Thyroid gland (tissue), 4 donors: ENCODE results near the gene CLEC4E.

Experiments used
- CTCF ChIP-seq, 6 experiments: fragments of 200-600 bp in 3 of 6; fragments of 450-650 bp in 3 of 6; sonication (generic) in 3 of 6; IDR thresholded peaks; one replicate each; pipeline ENCODE4 v1.5.1; 2016 to 2019; ENCODE audit warnings: antibody characterized with exemption in 6 of 6, mild to moderate bottlenecking in 2 of 6, inconsistent platforms in 1 of 6, moderate library complexity in 1 of 6
- POLR2A ChIP-seq, 2 donors: fragments of 450-650 bp; IDR thresholded peaks; one replicate each; pipeline ENCODE4 v1.6.1; 2017; ENCODE audit warnings: antibody characterized with exemption in 2 of 2, mild to moderate bottlenecking in 2 of 2, moderate library complexity in 1 of 2

- TF ChIP-seq CTCF (IDR thresholded peaks at IDR 0.05) = no peak
- TF ChIP-seq POLR2A (IDR thresholded peaks at IDR 0.05) = no peak
These were observed 36.4 kb downstream of the CLEC4E start for GRCh38 chr12:8504351-8504750.
